NB4 (cell line): ENCODE data around the gene PCBD1.

Source experiments
- POLR2A ChIP-seq: IDR thresholded peaks from 2 replicates; pipeline ENCODE4 v1.6.1; 2011; ENCODE audit warnings: mild to moderate bottlenecking; ENCODE audit not compliant: insufficient read length; ENCODE audit errors: extremely low read depth
- TF ChIP-seq, protein P1 (sequence below): IDR thresholded peaks from 2 replicates; pipeline ENCODE4 v1.6.1; 2011; ENCODE audit warnings: low read depth, low read length
- TF ChIP-seq, protein P2 (sequence below): IDR thresholded peaks from one replicate; pipeline ENCODE4 v1.5.1; 2012; ENCODE audit warnings: low read depth, low read length

DNA sequence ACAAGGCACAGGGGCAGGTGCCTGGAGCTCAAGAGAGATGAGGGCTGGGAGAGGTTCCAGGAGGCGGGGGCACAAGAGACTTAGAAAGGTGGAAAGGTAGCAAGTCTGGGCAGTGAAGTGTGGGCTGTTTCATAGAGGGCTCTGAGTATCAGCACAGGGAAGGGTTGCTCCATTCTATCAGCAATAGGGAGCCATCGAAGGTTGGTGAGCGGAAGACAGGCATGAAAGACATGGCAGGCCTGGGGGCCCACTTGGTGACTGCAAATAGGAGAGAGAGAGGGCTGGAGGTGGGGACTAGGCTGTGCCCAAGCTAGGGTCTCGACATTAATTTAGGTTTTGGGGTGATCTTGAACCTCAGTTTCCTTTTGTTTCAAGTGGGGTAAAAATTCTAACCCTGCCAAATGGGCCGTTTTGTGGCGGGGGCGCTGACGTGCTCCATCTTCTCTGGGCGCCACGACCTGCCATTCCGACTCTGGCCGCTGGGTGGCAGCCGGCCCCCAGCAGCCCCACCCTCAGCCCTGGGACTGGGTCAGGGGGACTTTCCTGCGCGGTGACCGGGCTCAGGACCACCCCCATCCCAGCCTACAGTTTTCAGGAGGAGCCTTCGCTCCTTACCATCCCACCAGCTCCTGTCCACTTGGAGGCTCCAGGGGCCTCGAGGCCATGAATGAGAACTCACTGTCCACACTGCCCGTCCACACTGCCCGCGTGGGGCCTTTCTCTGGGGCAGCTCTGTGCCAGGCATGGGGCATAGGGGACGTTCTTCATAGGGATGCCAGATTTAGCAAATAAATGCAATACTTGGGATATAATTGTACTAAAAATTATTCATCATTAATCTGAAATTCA, 37.2 kb upstream of the PCBD1 start:
- TF ChIP-seq, protein P1, sequence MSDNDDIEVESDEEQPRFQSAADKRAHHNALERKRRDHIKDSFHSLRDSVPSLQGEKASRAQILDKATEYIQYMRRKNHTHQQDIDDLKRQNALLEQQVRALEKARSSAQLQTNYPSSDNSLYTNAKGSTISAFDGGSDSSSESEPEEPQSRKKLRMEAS = peak; percentile 35; the same call in 1 of the 2 replicates
- TF ChIP-seq, protein P2, sequence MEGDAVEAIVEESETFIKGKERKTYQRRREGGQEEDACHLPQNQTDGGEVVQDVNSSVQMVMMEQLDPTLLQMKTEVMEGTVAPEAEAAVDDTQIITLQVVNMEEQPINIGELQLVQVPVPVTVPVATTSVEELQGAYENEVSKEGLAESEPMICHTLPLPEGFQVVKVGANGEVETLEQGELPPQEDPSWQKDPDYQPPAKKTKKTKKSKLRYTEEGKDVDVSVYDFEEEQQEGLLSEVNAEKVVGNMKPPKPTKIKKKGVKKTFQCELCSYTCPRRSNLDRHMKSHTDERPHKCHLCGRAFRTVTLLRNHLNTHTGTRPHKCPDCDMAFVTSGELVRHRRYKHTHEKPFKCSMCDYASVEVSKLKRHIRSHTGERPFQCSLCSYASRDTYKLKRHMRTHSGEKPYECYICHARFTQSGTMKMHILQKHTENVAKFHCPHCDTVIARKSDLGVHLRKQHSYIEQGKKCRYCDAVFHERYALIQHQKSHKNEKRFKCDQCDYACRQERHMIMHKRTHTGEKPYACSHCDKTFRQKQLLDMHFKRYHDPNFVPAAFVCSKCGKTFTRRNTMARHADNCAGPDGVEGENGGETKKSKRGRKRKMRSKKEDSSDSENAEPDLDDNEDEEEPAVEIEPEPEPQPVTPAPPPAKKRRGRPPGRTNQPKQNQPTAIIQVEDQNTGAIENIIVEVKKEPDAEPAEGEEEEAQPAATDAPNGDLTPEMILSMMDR = peak; percentile 90
- no peak for TF ChIP-seq POLR2A
